ENCODE data around the gene DLAT.
"Not testable (repeated sequence)": the region's sequence is repeated elsewhere in the genome, so short reads cannot be mapped to it uniquely, and the experiment has no call there.

The DLAT gene

GRCh38 chr11:112024773-112025678, at the start of gene DLAT:
TSS of gene DLAT (plus strand) at chr11:112025408. CDS start at chr11:112025473, 65 bp downstream.
- DNase-seq, result peak; percentile 82

DNA sequence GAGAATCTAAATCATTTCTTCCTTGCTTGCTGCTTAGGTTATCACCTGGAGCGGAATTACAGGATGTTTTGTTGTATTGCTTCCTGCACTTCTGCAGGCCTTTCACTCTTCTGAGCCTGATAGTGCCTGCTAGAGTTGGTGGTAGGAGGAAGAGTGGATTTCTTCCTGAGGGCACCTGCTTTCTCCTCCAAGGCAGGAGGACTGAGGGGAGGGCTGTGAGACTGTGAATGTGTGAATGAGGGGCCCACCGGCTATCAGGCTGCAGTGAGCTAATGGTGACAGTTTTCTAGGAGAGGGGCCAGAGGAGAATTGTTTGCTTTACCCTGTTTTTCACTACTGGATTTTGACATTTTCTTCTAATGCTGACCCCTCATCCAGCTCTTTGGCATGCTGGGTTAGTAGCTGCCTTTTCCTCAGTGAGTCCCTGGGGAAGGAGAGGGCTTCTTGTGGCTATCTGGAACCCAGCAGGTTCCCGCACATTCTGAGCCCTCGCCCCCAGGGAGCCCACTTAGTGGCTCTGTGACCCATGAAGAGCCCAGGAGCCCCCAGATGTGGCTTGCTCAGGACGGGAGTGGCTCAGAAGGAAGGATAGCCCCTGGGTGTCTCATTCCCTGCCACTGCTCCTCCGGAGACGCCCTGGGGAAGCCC, 49.0 kb upstream of the DLAT start:
- DNase-seq, result no peak

DNA sequence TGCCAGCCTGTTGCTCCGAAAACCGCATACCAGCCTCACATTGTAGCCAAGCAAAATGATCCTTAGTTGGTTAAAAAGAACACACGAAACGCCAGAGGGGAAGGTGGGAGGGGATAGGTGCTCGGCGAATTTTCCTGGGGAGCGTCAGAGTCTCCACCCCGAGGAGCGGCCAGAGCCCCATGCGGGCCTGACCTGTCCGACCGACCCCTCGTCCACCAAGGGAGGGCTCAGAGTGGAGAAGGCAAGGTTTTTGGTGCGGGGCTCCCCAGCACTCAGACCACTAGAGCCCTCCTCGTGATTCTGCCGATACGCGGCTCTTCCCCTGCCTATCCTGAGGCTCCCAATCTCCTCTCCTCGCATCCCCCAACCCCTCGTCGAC, 48.5 kb upstream of the DLAT start:
- DNase-seq, result no peak

DNA sequence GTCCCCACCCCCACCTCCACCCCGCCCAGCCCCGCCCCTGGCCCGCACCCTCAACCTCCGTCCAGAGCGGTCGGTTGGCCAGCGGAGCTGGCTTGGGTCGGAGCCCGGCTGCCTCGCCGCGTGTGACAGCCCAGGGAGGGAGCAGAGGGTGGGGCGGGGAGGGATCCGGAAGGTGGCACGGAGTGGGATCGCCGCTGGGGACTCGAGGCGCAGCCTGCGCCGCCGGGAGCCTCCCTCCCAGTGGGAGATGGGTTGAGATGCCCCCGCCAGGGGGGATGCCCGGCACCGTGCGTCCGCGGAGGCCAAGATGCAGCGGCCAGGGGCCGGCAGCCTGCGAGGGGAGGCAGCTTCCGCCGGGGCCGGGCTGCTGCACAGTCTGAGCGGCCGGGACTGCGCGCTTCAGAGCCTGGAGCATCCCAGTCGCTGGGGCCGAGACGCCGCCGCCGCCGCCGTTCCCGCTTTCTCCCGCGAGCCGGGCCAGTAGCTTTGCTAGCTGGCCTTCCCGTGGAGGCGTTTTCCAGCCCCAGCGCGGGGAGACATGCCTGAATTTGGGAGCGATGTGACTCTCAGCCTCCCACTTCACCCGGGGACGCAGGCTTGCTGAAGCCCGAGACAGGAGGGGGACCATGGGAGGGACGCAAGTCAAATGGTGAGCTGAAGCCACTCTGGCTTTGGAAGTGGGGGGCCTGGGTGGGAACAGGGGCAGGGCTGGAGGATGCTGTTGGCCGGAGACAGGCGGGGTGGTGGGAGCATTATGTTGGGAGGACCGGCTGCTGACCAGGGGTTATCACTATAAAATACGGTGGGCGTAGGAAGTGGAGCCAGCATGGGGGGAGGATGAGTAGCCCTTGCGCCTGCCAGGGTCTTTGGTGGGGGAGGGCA, 47.8 kb upstream of the DLAT start:
- DNase-seq, result peak; percentile 18

DNA sequence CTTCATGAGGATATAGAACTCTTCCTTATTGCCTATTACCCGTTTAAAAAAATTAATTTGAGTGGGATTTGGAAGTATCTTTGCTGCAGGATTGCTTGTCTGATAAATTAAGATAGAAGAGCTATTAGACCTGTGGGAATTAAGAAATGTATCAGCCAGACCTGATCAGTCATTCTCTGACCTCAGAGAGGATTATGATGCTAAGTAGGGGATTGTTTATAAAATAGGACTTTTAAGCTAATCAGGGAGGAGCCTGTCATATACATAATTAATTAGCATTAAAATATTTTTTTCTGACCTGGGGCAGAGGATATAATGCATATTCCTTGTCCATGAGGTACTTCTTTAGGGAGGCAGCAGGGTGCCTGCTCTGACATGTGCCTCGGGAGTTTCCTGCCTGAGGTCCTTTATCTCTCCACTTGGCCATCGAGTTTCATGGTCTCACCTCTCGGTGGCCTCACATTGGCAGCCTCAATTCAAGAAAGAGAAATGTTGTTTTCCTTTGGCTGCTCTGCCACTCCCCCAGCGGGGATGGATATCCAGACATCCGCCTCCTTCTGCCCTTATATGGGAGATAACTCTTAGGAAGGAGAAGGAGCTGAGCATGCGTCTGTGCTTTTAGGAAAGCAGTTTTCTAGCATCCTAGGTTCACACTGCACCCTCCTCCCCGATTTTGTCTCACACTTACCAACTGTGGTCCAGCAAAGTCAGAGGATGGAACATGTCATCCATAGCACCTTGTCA, 47.0 kb upstream of the DLAT start:
- DNase-seq, result no peak

DNA sequence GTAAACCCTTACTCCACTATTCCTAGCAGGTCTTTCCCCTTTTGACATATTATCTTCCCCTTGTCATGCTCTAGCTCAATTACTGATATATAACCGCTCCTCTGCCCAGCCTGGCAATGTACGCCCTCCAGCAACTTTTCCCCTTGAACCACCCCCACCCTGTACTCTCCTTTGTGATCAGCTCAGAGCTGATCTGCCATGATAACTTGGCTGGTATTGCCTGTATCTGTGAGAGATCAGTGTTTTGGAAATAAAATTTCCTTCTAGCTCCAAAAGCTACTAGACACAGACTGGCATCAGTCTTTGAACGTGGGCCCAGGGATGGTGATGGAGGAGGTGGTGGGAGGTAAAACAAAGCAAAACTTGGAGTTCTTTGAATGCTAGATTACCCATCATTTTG, 45.1 kb upstream of the DLAT start:
- DNase-seq, result no peak

GRCh38 chr11:111981270-111981669, 43.9 kb upstream of the DLAT start:
- no peak for DNase-seq

- peak; percentile 69 for DNase-seq
These were observed 43.2 kb upstream of the DLAT start for GRCh38 chr11:111982019-111982464.

GRCh38 chr11:111982541-111983186, 42.5 kb upstream of the DLAT start:
- DNase-seq, result no peak

DNA sequence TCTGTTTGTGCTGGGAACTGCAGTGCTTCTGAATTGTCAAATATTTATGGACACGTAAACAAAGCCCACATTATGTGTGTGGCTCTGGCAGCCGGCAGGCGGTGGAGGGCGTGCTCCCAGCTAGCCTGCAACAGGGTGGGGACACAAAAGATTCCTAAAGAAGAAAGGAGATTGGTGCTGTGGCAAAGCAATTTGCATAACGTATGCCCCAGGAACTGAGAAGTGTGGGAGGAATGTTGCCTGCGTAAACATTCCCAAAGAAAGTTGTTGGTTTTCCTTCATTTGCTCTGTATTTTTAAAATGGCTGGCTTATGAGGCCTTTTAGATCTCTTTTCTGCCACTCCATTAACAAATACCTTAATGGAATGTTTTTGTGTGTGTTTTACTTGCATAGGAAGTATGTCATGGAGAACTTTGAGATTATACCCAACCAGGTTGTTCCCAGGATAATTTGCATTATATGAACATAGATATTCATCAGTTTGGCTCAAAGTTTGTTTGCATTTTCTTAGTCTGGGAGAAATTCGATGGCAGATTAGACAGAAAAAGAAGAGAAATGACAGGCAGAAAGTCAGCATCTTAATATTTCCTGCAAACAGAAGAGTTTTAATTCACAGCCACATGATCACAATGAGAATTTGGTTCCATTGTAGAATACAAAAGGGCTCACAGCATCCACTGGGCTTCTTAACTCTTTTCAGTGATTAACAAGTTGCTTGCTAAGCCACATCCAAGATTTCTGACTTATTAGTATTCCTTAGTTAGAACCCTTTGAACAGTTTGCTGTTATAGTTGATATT, 41.8 kb upstream of the DLAT start:
- DNase-seq, result no peak

DNA sequence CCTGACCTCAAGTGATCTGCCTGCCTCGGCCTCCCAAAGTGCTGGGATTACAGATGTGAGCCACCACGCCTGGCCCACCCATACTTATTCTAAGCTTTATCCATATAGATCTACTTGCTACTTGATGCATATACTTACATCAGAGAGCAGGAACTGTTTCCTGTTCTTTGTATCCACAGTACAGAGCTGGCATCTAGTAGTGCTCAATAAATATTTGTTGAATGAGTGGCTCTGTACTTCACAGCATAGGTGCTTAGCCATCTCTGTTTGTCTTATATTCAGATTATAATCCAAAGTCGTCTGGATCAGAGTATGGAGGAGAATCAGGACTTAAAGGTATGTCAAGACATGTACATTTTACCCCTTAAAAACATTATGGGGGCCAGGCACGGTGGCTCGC, 38.6 kb upstream of the DLAT start:
- DNase-seq, result no peak

DNA sequence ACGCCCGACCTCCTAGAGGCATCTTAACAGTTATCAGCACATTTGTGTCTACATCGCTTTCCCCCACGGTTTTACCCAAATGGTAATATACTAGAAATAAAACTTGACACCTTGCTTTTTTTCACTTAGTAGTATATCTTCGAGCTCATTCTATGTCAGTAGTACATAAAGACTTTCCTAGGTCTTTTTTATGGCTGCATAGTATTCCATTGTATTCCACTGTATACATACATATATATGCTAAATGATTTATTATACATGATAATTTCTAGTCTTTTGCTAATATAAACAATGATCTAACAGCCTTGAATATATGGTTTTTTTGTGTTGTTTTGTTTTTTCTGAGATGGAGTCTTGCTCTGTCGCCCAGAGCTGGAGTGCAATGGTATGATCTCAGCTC, 34.8 kb upstream of the DLAT start:
- DNase-seq, result no peak

DNA sequence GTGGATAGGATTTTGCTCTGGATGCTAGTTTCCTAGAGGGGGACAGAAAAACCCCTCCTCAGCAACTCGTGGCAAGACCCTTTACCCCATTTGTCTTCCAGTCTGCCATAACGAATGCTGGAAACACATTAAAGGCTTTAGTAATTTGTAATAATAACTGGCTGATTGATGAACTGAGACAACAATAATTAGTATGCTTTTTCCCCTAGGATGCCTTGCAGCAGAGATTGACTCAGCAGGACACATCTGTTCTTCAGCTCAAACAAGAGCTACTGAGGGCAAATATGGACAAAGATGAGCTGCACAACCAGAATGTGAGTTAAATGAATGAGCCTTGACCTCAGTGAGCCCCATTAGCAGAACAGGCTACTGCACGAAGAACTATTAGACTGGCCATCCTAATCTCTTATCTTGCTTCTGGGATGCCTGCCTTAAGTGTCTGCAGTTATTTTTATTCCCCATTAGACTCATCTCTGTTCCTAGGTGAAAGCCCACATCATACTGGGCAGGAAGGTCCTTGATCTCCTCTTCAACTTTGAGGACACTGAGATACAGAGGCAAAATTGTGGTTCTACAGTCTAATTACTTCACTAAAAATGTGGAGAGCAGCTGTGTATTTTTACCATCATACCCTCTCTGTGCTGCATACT, 32.9 kb upstream of the DLAT start:
- DNase-seq, result no peak

GRCh38 chr11:111996129-111996528, 29.1 kb upstream of the DLAT start:
- DNase-seq, result no peak

GRCh38 chr11:111996669-111997068, 28.5 kb upstream of the DLAT start:
- not testable (repeated sequence) for DNase-seq

DNA sequence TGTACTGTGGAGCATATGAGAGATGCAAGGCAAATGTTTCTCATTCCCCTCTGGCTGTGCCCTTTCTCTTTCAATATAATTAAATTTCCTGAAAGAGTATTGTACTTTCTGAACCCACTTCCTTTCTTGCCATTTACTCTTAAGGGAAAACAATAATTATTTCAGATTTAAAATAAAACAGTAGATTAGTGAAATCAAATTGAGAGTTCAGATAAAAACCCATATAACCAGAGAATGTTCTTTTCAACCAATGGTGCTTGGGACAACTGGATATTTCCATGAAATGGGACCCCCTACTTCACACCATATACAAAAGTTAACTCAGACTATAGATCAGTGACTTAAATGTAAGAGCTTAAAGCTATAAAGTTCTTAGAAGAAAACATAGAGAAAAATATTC, 26.1 kb upstream of the DLAT start:
- no peak for DNase-seq

DNA sequence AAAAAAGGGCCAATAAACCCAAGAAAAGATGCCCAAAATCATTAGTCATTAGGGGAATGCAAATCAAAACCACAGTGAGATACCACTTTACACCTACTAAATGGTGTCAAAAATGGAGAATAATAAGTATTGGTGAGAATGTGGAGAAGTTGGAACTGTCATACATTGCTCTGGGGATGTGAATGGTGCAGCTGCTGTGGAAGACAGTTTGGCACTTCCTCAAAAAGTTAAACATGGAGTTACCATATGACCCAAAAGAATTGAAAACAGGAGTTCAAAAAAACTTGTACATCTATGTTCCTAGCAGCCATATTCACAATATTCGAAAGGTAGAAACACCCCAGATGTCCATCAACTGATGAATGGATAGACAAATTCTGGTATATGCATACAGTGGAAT, 24.5 kb upstream of the DLAT start:
- DNase-seq, result no peak

GRCh38 chr11:112002491-112003216, 22.6 kb upstream of the DLAT start:
- DNase-seq, result no peak

GRCh38 chr11:112004389-112004788, 20.8 kb upstream of the DLAT start:
- peak; percentile 7 for DNase-seq

All from CD4-positive, alpha-beta T cell treated with Interleukin-6 for 4 hours (primary cell).